Hepatocyte (in vitro differentiated cells): Measurements from ENCODE around the gene HNRNPA3.

ENCODE experiments used
- CTCF ChIP-seq: fragments of 200-600 bp; sonication (generic); IDR thresholded peaks from 2 replicates; pipeline ENCODE4 v1.5.1; 2016; ENCODE audit warnings: antibody characterized with exemption, mild to moderate bottlenecking; ENCODE audit not compliant: poor library complexity
- EZH2phosphoT487 ChIP-seq: fragments of 200-600 bp; sonication (generic); IDR thresholded peaks from one replicate; pipeline ENCODE4 v1.6.1; 2018; ENCODE audit warnings: antibody characterized with exemption, mild to moderate bottlenecking, low read depth, moderate library complexity; ENCODE audit not compliant: unreplicated experiment, severe bottlenecking

DNA sequence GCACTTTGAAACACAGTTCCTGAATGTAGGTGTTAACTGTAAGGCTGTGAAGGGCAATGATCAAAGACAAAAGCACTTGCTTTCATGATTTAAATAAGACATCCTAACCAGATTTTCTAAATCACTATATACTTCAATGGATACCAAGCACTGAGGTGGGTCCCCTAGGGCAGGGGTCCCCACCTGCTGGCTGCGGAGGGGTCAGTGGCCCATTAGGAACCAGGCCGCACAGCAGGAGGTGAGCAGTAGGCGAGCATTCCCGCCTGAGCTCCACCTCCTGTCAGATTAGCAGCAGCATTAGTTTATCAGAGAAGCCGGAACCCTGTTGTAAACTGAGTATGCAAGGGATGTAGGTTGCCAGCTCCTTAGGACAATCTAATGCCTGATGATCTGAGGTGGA is 44.9 kb downstream of the HNRNPA3 start:
- TF ChIP-seq CTCF: no peak
- no peak for TF ChIP-seq EZH2phosphoT487
